OCI-LY1 (cell line): ENCODE measurements around the gene WDR55.

ENCODE experiments used
- EZH2 ChIP-seq: fragments of 200-600 bp; sonication (generic), shearing (Covaris generic); IDR thresholded peaks from 2 replicates; pipeline ENCODE4 v1.8.0; 2017; ENCODE audit warnings: borderline replicate concordance, mixed run types, mild to moderate bottlenecking, antibody characterized with exemption, low read length, moderate library complexity, mixed read lengths
- TF ChIP-seq, protein P1 (sequence below): fragments of 200-600 bp; sonication (generic), shearing (Covaris generic); IDR thresholded peaks from 2 replicates; pipeline ENCODE4 v1.5.1; 2017; ENCODE audit warnings: mild to moderate bottlenecking, antibody characterized with exemption, low read length, moderate library complexity, mixed read lengths

DNA sequence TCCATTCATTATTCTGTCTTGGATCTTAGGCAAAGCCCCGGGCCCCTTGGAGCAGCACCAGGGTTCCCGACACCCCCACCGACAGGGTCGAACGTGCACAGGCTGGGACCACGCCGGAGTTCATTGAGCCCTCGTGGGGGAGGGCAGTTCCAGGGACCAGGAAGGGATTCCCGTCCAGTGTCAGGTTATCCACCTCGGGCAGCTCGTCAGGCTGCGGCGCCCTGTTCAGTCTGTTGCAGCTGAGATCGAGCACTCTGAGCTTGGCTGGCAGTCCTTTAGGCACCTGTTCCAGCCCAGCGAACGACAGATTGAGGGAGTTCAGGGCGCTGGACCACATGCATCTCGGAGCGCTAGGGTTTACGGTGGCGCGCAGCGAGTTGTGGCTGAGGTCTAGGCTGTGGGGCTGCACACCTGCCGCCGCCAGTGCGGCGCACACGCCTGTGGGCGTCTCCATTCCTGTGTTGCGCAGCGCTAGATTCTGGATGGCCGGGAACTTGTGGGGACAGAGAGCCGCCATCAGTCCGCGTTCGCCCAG is 32.8 kb upstream of the WDR55 start:
- TF ChIP-seq, protein P1, sequence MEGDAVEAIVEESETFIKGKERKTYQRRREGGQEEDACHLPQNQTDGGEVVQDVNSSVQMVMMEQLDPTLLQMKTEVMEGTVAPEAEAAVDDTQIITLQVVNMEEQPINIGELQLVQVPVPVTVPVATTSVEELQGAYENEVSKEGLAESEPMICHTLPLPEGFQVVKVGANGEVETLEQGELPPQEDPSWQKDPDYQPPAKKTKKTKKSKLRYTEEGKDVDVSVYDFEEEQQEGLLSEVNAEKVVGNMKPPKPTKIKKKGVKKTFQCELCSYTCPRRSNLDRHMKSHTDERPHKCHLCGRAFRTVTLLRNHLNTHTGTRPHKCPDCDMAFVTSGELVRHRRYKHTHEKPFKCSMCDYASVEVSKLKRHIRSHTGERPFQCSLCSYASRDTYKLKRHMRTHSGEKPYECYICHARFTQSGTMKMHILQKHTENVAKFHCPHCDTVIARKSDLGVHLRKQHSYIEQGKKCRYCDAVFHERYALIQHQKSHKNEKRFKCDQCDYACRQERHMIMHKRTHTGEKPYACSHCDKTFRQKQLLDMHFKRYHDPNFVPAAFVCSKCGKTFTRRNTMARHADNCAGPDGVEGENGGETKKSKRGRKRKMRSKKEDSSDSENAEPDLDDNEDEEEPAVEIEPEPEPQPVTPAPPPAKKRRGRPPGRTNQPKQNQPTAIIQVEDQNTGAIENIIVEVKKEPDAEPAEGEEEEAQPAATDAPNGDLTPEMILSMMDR: no peak
- no peak for TF ChIP-seq EZH2
